CD8-positive, alpha-beta memory T cell (primary cell): ENCODE data around the gene PTPRE. TPM values are rescaled to one million over a fixed set of nuclear protein-coding genes. Genes with fewer than 3 reads are reported as not detected.
"Not testable (repeated sequence)": the region's sequence is repeated elsewhere in the genome, so short reads cannot be mapped to it uniquely, and the experiment has no call there.

ENCODE experiments used
- CTCF ChIA-PET: fragments of 350-600 bp; sonication (Branson Sonifier 250); formaldehyde crosslinking; loops from one replicate; lab custom pipeline; 2021; ENCODE audit warnings: antibody characterized with exemption; lab: Charles Lee
- POLR2A ChIA-PET: fragments of 350-600 bp; sonication (Branson Sonifier 250); formaldehyde crosslinking; loops from one replicate; lab custom pipeline; 2021; ENCODE audit warnings: antibody characterized with exemption; lab: Charles Lee
- DNase-seq, 5 donors: peaks; one replicate each; pipeline versions ENCODE4 v3.0.0 to v3.0.0-alpha.2; 2020 to 2022; ENCODE audit warnings: mixed read lengths in 1 of 5
- H3K27ac ChIP-seq: one replicate; pipeline ENCODE4 v1.7.0; 2013; ENCODE audit warnings: low read depth, mild to moderate bottlenecking, low read length, moderate library complexity
- H3K27me3 ChIP-seq: 2 replicates; pipeline ENCODE4 v1.7.0; 2013; ENCODE audit warnings: low read length, mild to moderate bottlenecking; ENCODE audit not compliant: insufficient read depth, poor library complexity, severe bottlenecking
- H3K36me3 ChIP-seq: 2 replicates; pipeline ENCODE4 v1.7.0; 2013; ENCODE audit warnings: mild to moderate bottlenecking, low read length, moderate library complexity; ENCODE audit not compliant: insufficient read depth
- H3K4me1 ChIP-seq: 2 replicates; pipeline ENCODE4 v1.7.0; 2013; ENCODE audit warnings: mild to moderate bottlenecking, low read length, moderate library complexity; ENCODE audit not compliant: insufficient read depth
- H3K4me3 ChIP-seq: 2 replicates; pipeline ENCODE4 v1.7.0; 2013; ENCODE audit warnings: mild to moderate bottlenecking, low read length
- H3K9me3 ChIP-seq: 2 replicates; pipeline ENCODE4 v1.7.0; 2013; ENCODE audit warnings: mild to moderate bottlenecking, low read length
- H3K27ac Mint-ChIP-seq, 8 donors: one replicate each; pipeline ENCODE4 v1.8.0; 2020 to 2021; ENCODE audit warnings: mixed read lengths in 8 of 8, mild to moderate bottlenecking in 6 of 8, inconsistent platforms in 3 of 8, moderate library complexity in 3 of 8
- H3K27me3 Mint-ChIP-seq, 2 donors: one replicate each; pipeline ENCODE4 v1.8.0; 2020 to 2021; ENCODE audit warnings: mixed read lengths in 2 of 2, mild to moderate bottlenecking in 1 of 2, moderate library complexity in 1 of 2
- H3K36me3 Mint-ChIP-seq, 3 donors: one replicate each; pipeline ENCODE4 v1.8.0; 2020 to 2021; ENCODE audit warnings: mixed read lengths in 3 of 3, inconsistent platforms in 1 of 3, mild to moderate bottlenecking in 1 of 3
- H3K4me1 Mint-ChIP-seq, 3 donors: one replicate each; pipeline ENCODE4 v1.8.0; 2020 to 2021; ENCODE audit warnings: mixed read lengths in 3 of 3, inconsistent platforms in 1 of 3, mild to moderate bottlenecking in 1 of 3
- H3K4me3 Mint-ChIP-seq, 7 donors: one replicate each; pipeline ENCODE4 v1.8.0; 2020 to 2021; ENCODE audit warnings: mixed read lengths in 7 of 7, mild to moderate bottlenecking in 6 of 7, moderate library complexity in 4 of 7, inconsistent platforms in 2 of 7
- H3K9me3 Mint-ChIP-seq, 5 donors: one replicate each; pipeline ENCODE4 v1.8.0; 2020 to 2022; ENCODE audit warnings: mixed read lengths in 5 of 5, mild to moderate bottlenecking in 3 of 5, moderate library complexity in 2 of 5, inconsistent platforms in 1 of 5
- polyA plus RNA-seq: library from polyadenylated mRNA; unstranded; fragments of 300-500 nt; fragmentation: Illumina TruSeq; gene quantifications from one replicate; pipeline ENCODE4 v1.2.3, GENCODE V29; 2021
- total RNA-seq, 2 experiments: library from RNA; stranded (reverse); gene quantifications; one replicate each; pipeline ENCODE4 v1.2.3, GENCODE V29; 2021

PTPRE gene
- total and polyA plus RNA-seq, 3 experiments from 2014 or later = 25.2 to 29.5 (median 26.0) TPM

GRCh38 chr10:127987467-127988380, 80.8 kb downstream of the PTPRE start:
- H3K27ac ChIP-seq = no peak overlapping the region
- POLR2A ChIA-PET = no interaction called here
- H3K27me3 ChIP-seq = no peaks in the 10 kb centered on the region
- Mint-ChIP-seq H3K36me3 (no peaks in the 10 kb centered on the region), H3K4me3 (no peak overlapping the region), H3K27ac (no peak overlapping the region), H3K4me1 (peaks cover 10 to 20% (median 15%) of the 10 kb centered on the region in 3 donors), H3K27me3 (peaks cover 15 to 26% of the 10 kb centered on the region in 2 donors), H3K9me3 (peaks cover 0 to 2% (median 0%) of the 10 kb centered on the region in 5 donors)
- CTCF ChIA-PET = no interaction called here
- H3K4me3 ChIP-seq = no peak overlapping the region
- no peaks in the 10 kb centered on the region for H3K9me3 ChIP-seq
- H3K4me1 ChIP-seq = peaks cover 9% of the 10 kb centered on the region
- DNase-seq = no peak
- no peaks in the 10 kb centered on the region for H3K36me3 ChIP-seq

GRCh38 chr10:127989481-127990012, 82.6 kb downstream of the PTPRE start:
- peak overlapping the region in 1 of 8 donors; percentile 13 for H3K27ac Mint-ChIP-seq
- Histone ChIP-seq H3K27ac (no peak overlapping the region), H3K4me1 (peaks cover 9% of the 10 kb centered on the region), H3K27me3 (no peaks in the 10 kb centered on the region), H3K9me3 (no peaks in the 10 kb centered on the region), H3K4me3 (no peak overlapping the region), H3K36me3 (no peaks in the 10 kb centered on the region)
- H3K27me3 Mint-ChIP-seq = peaks cover 15 to 30% of the 10 kb centered on the region in 2 donors
- peak overlapping the region in 1 of 7 donors; percentile 51 for H3K4me3 Mint-ChIP-seq
- CTCF ChIA-PET = interaction anchor here (1.0 kb wide), 1 partner anchor 22 kb away, joined by 4 read pairs; no protein-coding TSS in a partner anchor
- no peaks in the 10 kb centered on the region for H3K9me3 Mint-ChIP-seq
- POLR2A ChIA-PET = no interaction called here
- no peaks in the 10 kb centered on the region for H3K36me3 Mint-ChIP-seq
- DNase-seq = no peak
- peaks cover 10 to 20% (median 15%) of the 10 kb centered on the region in 3 donors for H3K4me1 Mint-ChIP-seq

GRCh38 chr10:127990132-127990788, 83.4 kb downstream of the PTPRE start:
- peaks cover 10 to 20% (median 15%) of the 10 kb centered on the region in 3 donors for H3K4me1 Mint-ChIP-seq

DNA sequence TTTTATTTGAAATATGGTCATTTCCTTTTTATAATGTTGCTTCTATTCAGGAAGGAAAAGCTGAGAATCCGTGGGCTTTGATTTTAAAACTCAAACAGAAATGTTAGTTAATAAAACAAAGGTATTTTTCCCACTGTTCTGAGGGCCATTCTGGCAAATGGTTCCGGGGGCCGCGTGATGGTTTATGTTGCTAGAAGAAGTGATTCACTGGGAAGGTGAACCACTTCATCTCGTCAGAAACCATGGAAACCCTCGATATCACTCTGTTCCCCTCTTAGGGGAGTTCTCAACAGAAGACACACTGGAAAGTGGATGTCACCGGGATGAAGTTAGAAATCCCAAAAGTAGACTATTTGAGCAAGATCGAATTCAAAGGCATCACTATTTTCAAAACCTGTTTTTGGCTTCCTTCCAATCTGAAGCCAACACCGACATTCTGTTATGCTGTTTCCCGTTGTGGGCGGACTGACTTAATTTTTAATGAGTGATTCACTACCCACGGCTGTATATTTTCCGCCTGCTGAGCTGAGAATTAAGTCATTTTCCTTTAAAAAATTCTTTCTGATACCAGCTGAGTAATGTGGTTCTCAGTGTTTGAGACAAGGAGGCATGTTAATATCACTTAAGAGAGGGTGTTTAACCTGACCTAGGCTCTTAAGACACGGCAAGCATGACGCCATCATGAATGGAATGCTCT, 84.1 kb downstream of the PTPRE start:
- H3K4me3 Mint-ChIP-seq = peak overlapping the region in 6 of 7 donors; percentile 29 to 82 (median 73)
- peak in 1 of 5 donors; percentile 7 for DNase-seq
- Histone ChIP-seq H3K36me3 (no peaks in the 10 kb centered on the region), H3K27ac (no peak overlapping the region), H3K27me3 (no peaks in the 10 kb centered on the region), H3K4me3 (no peak overlapping the region), H3K4me1 (peaks cover 9% of the 10 kb centered on the region), H3K9me3 (no peaks in the 10 kb centered on the region)
- POLR2A ChIA-PET = no interaction called here
- peaks cover 15 to 26% of the 10 kb centered on the region in 2 donors for H3K27me3 Mint-ChIP-seq
- peak overlapping the region; percentile 4 to 80 (median 46) for H3K27ac Mint-ChIP-seq
- H3K9me3 Mint-ChIP-seq = no peaks in the 10 kb centered on the region
- H3K36me3 Mint-ChIP-seq = no peaks in the 10 kb centered on the region
- peaks cover 10 to 20% (median 15%) of the 10 kb centered on the region in 3 donors for H3K4me1 Mint-ChIP-seq
- CTCF ChIA-PET = interaction anchor here (1.3 to 1.5 kb wide), 2 partner anchors 19 to 44 kb away, joined by 3 to 4 read pairs; no protein-coding TSS in a partner anchor

More at GRCh38 chr10:127990132-127990788, 83.4 kb downstream of the PTPRE start:
- H3K27me3 ChIP-seq, H3K4me3 ChIP-seq, H3K9me3 ChIP-seq, H3K36me3 Mint-ChIP-seq, POLR2A ChIA-PET, H3K36me3 ChIP-seq, H3K4me1 ChIP-seq, CTCF ChIA-PET, H3K27ac ChIP-seq, H3K9me3 Mint-ChIP-seq: not testable (repeated sequence)
- DNase-seq = peak in 1 of 5 donors; percentile 10
- peak overlapping the region; percentile 6 to 82 (median 70) for H3K4me3 Mint-ChIP-seq
- peak overlapping the region in 6 of 8 donors; percentile 12 to 78 (median 63) for H3K27ac Mint-ChIP-seq
- H3K27me3 Mint-ChIP-seq = peaks cover 15 to 26% of the 10 kb centered on the region in 2 donors

GRCh38 chr10:127991543-127992255, 84.8 kb downstream of the PTPRE start:
- DNase-seq = no peak
- POLR2A ChIA-PET = no interaction called here
- CTCF ChIA-PET = interaction anchor here (1.3 to 1.5 kb wide), 2 partner anchors 19 to 43 kb away, joined by 3 to 4 read pairs; no protein-coding TSS in a partner anchor
- no peaks in the 10 kb centered on the region for H3K36me3 Mint-ChIP-seq
- H3K9me3 ChIP-seq = no peaks in the 10 kb centered on the region
- peaks cover 10 to 20% (median 15%) of the 10 kb centered on the region in 3 donors for H3K4me1 Mint-ChIP-seq
- peak overlapping the region in 4 of 8 donors; percentile 12 to 80 (median 52) for H3K27ac Mint-ChIP-seq
- peaks cover 9% of the 10 kb centered on the region for H3K4me1 ChIP-seq
- H3K4me3 ChIP-seq = no peak overlapping the region
- no peaks in the 10 kb centered on the region for H3K27me3 ChIP-seq
- H3K36me3 ChIP-seq = no peaks in the 10 kb centered on the region
- peak overlapping the region in 4 of 7 donors; percentile 14 to 51 (median 35) for H3K4me3 Mint-ChIP-seq
- peaks cover 15 to 26% of the 10 kb centered on the region in 2 donors for H3K27me3 Mint-ChIP-seq
- no peaks in the 10 kb centered on the region for H3K9me3 Mint-ChIP-seq
- H3K27ac ChIP-seq = no peak overlapping the region

- Mint-ChIP-seq H3K9me3 (no peaks in the 10 kb centered on the region), H3K4me3 (no peak overlapping the region), H3K27ac (no peak overlapping the region), H3K36me3 (no peaks in the 10 kb centered on the region), H3K27me3 (peaks cover 11 to 30% of the 10 kb centered on the region in 2 donors), H3K4me1 (peaks cover 10 to 20% (median 15%) of the 10 kb centered on the region in 3 donors)
- Histone ChIP-seq H3K36me3 (no peaks in the 10 kb centered on the region), H3K27ac (no peak overlapping the region), H3K4me1 (peaks cover 9% of the 10 kb centered on the region), H3K27me3 (no peaks in the 10 kb centered on the region), H3K4me3 (no peak overlapping the region), H3K9me3 (no peaks in the 10 kb centered on the region)
- POLR2A ChIA-PET = no interaction called here
- CTCF ChIA-PET = interaction anchor here (1.3 to 1.5 kb wide), 2 partner anchors 18 to 43 kb away, joined by 3 to 4 read pairs; no protein-coding TSS in a partner anchor
- no peak for DNase-seq
Measured at GRCh38 chr10:127992376-127992775, 85.5 kb downstream of the PTPRE start.
